ENCODE data around the gene PRR16. TPM values are rescaled to one million over a fixed set of nuclear protein-coding genes. Genes with fewer than 3 reads are reported as not detected.

The PRR16 gene
- total RNA-seq, 1 experiment from 2014 or later, result 5.0 TPM

- H3K36me3 ChIP-seq (ENCODE audit: low read depth), result no peaks in the 10 kb centered on the region
- no peak overlapping the region for H3K4me2 ChIP-seq
- no peaks in the 10 kb centered on the region for H3F3A ChIP-seq (ENCODE audit: insufficient read depth, low read depth)
- intact Hi-C loops (cut with micrococcal nuclease; ENCODE audit: unreplicated experiment), result no loop called here
- no peaks in the 10 kb centered on the region for H4K20me1 ChIP-seq (ENCODE audit: insufficient read depth)
- DNase-seq, result no peak
- TF ChIP-seq EZH2 (IDR thresholded peaks at IDR 0.05; ENCODE audit: low read depth), result no peak
- TF ChIP-seq, protein P1, sequence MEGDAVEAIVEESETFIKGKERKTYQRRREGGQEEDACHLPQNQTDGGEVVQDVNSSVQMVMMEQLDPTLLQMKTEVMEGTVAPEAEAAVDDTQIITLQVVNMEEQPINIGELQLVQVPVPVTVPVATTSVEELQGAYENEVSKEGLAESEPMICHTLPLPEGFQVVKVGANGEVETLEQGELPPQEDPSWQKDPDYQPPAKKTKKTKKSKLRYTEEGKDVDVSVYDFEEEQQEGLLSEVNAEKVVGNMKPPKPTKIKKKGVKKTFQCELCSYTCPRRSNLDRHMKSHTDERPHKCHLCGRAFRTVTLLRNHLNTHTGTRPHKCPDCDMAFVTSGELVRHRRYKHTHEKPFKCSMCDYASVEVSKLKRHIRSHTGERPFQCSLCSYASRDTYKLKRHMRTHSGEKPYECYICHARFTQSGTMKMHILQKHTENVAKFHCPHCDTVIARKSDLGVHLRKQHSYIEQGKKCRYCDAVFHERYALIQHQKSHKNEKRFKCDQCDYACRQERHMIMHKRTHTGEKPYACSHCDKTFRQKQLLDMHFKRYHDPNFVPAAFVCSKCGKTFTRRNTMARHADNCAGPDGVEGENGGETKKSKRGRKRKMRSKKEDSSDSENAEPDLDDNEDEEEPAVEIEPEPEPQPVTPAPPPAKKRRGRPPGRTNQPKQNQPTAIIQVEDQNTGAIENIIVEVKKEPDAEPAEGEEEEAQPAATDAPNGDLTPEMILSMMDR (conservative IDR thresholded peaks at IDR 0.05), result no peak
- ChIA-PET CTCF (no interaction called here), POLR2A (ENCODE audit: unreplicated experiment) (no interaction called here)
- H2AFZ ChIP-seq, result no peak overlapping the region
- no TSS peak for BruUV-seq (replicated peaks)
- no peaks in the 10 kb centered on the region for H3K9me2 ChIP-seq (ENCODE audit: insufficient read depth)
- H3K27me3 ChIP-seq (ENCODE audit: insufficient read depth, low read depth), result no peaks in the 10 kb centered on the region
- H3K9me3 ChIP-seq (ENCODE audit: insufficient read depth, low read depth), result no peaks in the 10 kb centered on the region
- H3K4me3 ChIP-seq, result no peak overlapping the region
- no peak overlapping the region for H3K27ac ChIP-seq
- no peaks in the 10 kb centered on the region for H3K4me1 ChIP-seq (replicated peaks; ENCODE audit: insufficient read depth)
- no peaks in the 10 kb centered on the region for H3K79me2 ChIP-seq (ENCODE audit: low read depth)
Measured at GRCh38 chr5:120540097-120540496, 76.0 kb downstream of the PRR16 start.

GRCh38 chr5:120544043-120544442 lies 79.9 kb downstream of the PRR16 start:
- H3K79me2 ChIP-seq (ENCODE audit: low read depth), result no peaks in the 10 kb centered on the region
- H3K27ac ChIP-seq, result no peak overlapping the region
- no peaks in the 10 kb centered on the region for H4K20me1 ChIP-seq (ENCODE audit: insufficient read depth)
- no peak overlapping the region for H2AFZ ChIP-seq
- H3K36me3 ChIP-seq (ENCODE audit: low read depth), result no peaks in the 10 kb centered on the region
- H3K27me3 ChIP-seq (ENCODE audit: insufficient read depth, low read depth), result no peaks in the 10 kb centered on the region
- no TSS peak for BruUV-seq (replicated peaks)
- ChIA-PET POLR2A (ENCODE audit: unreplicated experiment) (no interaction called here), CTCF (no interaction called here)
- TF ChIP-seq, protein P1 (conservative IDR thresholded peaks at IDR 0.05), result no peak
- no peak for TF ChIP-seq EZH2 (IDR thresholded peaks at IDR 0.05; ENCODE audit: low read depth)
- no peak for DNase-seq
- H3K9me3 ChIP-seq (ENCODE audit: insufficient read depth, low read depth), result no peaks in the 10 kb centered on the region
- H3K9me2 ChIP-seq (ENCODE audit: insufficient read depth), result no peaks in the 10 kb centered on the region
- H3K4me3 ChIP-seq, result no peak overlapping the region
- no peak overlapping the region for H3K4me2 ChIP-seq
- intact Hi-C loops (cut with micrococcal nuclease; ENCODE audit: unreplicated experiment), result no loop called here
- no peaks in the 10 kb centered on the region for H3F3A ChIP-seq (ENCODE audit: insufficient read depth, low read depth)
- H3K4me1 ChIP-seq (replicated peaks; ENCODE audit: insufficient read depth), result no peaks in the 10 kb centered on the region

DNA sequence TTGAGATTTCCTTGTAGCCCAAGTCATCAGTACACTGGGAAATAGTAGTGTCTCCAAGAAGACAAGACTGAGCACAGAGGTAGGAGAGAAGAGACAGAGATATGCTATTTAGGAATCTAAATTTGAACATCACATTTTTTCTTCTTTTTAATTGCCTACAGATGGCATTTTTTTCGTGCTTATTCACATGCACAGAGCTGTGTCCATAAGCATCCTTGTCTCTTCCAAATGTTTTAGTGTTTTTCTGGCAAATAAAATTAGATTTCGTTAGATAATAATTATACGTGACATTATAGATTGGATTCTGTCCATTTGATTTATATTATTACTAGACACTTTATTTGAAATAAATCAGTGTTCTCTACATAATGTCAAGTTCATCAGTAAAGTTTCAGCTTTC lies 80.9 kb downstream of the PRR16 start:
- ChIA-PET POLR2A (ENCODE audit: unreplicated experiment) (no interaction called here), CTCF (no interaction called here)
- Histone ChIP-seq H3K79me2 (ENCODE audit: low read depth) (no peaks in the 10 kb centered on the region), H3K9me3 (ENCODE audit: insufficient read depth, low read depth) (no peaks in the 10 kb centered on the region), H4K20me1 (ENCODE audit: insufficient read depth) (no peaks in the 10 kb centered on the region), H3K4me3 (no peak overlapping the region), H3K27ac (no peak overlapping the region), H3K9me2 (ENCODE audit: insufficient read depth) (no peaks in the 10 kb centered on the region), H3F3A (ENCODE audit: insufficient read depth, low read depth) (no peaks in the 10 kb centered on the region), H3K4me1 (replicated peaks; ENCODE audit: insufficient read depth) (no peaks in the 10 kb centered on the region), H3K27me3 (ENCODE audit: insufficient read depth, low read depth) (no peaks in the 10 kb centered on the region), H3K4me2 (no peak overlapping the region), H2AFZ (no peak overlapping the region), H3K36me3 (ENCODE audit: low read depth) (no peaks in the 10 kb centered on the region)
- BruUV-seq (replicated peaks), result no TSS peak
- DNase-seq, result no peak
- intact Hi-C loops (cut with micrococcal nuclease; ENCODE audit: unreplicated experiment), result no loop called here
- no peak for TF ChIP-seq EZH2 (IDR thresholded peaks at IDR 0.05; ENCODE audit: low read depth)
- TF ChIP-seq, protein P1 (conservative IDR thresholded peaks at IDR 0.05), result no peak
